ENCODE measurements around the gene CNTNAP2. TPM values are rescaled to one million over a fixed set of nuclear protein-coding genes. Genes with fewer than 3 reads are reported as not detected.

CNTNAP2 gene
- total RNA-seq, 4 donors from 2014 or later = 0.42 TPM; not detected in 3

GRCh38 chr7:146720195-146720594, 603.6 kb downstream of the CNTNAP2 start:
- H3K27ac ChIP-seq = no peak overlapping the region
- no peaks in the 10 kb centered on the region for H3K36me3 ChIP-seq
- no peaks in the 10 kb centered on the region for H3K9me3 ChIP-seq
- H3K27me3 ChIP-seq = no peaks in the 10 kb centered on the region
- WGBS, 2 donors = 35 to 54% methylated on average over 2 of the region's 2 CpGs
- TF ChIP-seq CTCF (IDR thresholded peaks at IDR 0.05) = no peak
- no peak for TF ChIP-seq EP300 (IDR thresholded peaks at IDR 0.05)
- TF ChIP-seq POLR2A (IDR thresholded peaks at IDR 0.05) = no peak
- H3K4me3 ChIP-seq = no peak overlapping the region
- no peaks in the 10 kb centered on the region for H3K4me1 ChIP-seq
- no peak for DNase-seq (ENCODE audit: low spot score in 2 of 2)

DNA sequence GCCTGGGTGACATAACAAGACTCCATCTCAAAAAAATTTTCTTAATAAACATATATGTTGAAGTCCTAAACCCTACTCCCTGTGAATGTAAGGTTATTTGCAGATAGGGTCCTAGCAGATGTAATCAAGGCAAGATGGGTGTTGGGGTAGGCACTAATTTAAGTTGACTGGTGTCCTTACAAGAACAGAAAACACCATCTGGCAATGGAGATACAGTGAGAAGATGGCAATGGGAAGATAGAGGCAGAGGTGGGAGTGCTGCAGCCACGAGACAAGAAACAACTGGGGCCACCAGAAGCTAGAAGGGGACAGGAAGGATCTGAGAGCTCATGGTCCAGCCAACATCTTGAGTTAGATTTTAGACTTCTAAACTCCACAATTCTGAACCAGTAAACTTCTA, 606.4 kb downstream of the CNTNAP2 start:
- no peak for TF ChIP-seq CTCF (IDR thresholded peaks at IDR 0.05)
- TF ChIP-seq POLR2A (IDR thresholded peaks at IDR 0.05) = no peak
- no peak for TF ChIP-seq EP300 (IDR thresholded peaks at IDR 0.05)
- no peaks in the 10 kb centered on the region for H3K27me3 ChIP-seq
- 68 to 84% methylated on average over 1 of the region's 1 CpG for WGBS, 2 donors
- no peaks in the 10 kb centered on the region for H3K36me3 ChIP-seq
- no peak overlapping the region for H3K27ac ChIP-seq
- no peaks in the 10 kb centered on the region for H3K4me1 ChIP-seq
- no peaks in the 10 kb centered on the region for H3K9me3 ChIP-seq
- no peak overlapping the region for H3K4me3 ChIP-seq
- DNase-seq (ENCODE audit: low spot score in 2 of 2) = no peak

DNA sequence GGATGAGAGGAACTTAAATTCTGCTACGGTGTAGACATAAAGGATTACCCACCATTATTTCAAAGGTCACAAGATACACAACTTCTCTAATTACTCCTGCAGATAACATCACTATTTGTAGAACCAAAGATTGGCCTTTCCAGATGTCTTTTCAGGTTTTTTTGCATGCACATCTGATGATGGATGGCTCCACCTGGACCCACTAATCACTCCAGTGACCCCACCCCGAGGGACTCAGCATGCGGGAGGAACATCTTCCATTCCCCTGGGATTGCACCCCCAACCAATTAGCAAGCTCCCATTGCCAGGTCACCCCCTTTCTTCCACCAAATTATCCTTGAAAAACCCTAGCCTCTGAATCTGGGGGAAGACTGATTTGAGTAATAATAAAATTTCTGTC, 608.9 kb downstream of the CNTNAP2 start:
- Histone ChIP-seq H3K27ac (no peak overlapping the region), H3K36me3 (no peaks in the 10 kb centered on the region), H3K9me3 (no peaks in the 10 kb centered on the region), H3K27me3 (no peaks in the 10 kb centered on the region), H3K4me1 (no peaks in the 10 kb centered on the region), H3K4me3 (no peak overlapping the region)
- no peak for DNase-seq (ENCODE audit: low spot score in 2 of 2)
- TF ChIP-seq EP300 (IDR thresholded peaks at IDR 0.05) = no peak
- no peak for TF ChIP-seq POLR2A (IDR thresholded peaks at IDR 0.05)
- 90 to 92% methylated on average over 3 of the region's 3 CpGs for WGBS, 2 donors

- Histone ChIP-seq H3K4me3 (no peak overlapping the region), H3K36me3 (no peaks in the 10 kb centered on the region), H3K27me3 (no peaks in the 10 kb centered on the region), H3K27ac (no peak overlapping the region), H3K9me3 (no peaks in the 10 kb centered on the region), H3K4me1 (no peaks in the 10 kb centered on the region)
- DNase-seq (ENCODE audit: low spot score in 2 of 2) = no peak
- 96% methylated on average over 5 of the region's 5 CpGs for WGBS, 2 donors
- no peak for TF ChIP-seq EP300 (IDR thresholded peaks at IDR 0.05)
- no peak for TF ChIP-seq POLR2A (IDR thresholded peaks at IDR 0.05)
- no peak for TF ChIP-seq CTCF (IDR thresholded peaks at IDR 0.05)
Observed at GRCh38 chr7:146728141-146728540, 611.5 kb downstream of the CNTNAP2 start.

GRCh38 chr7:146728611-146729010, 612.0 kb downstream of the CNTNAP2 start:
- Histone ChIP-seq H3K27ac (no peak overlapping the region), H3K4me3 (no peak overlapping the region), H3K4me1 (no peaks in the 10 kb centered on the region), H3K9me3 (no peaks in the 10 kb centered on the region), H3K36me3 (no peaks in the 10 kb centered on the region), H3K27me3 (no peaks in the 10 kb centered on the region)
- WGBS, 2 donors = 66 to 70% methylated on average over 4 of the region's 4 CpGs
- no peak for DNase-seq (ENCODE audit: low spot score in 2 of 2)
- TF ChIP-seq EP300 (IDR thresholded peaks at IDR 0.05) (no peak), CTCF (IDR thresholded peaks at IDR 0.05) (no peak), POLR2A (IDR thresholded peaks at IDR 0.05) (no peak)

DNA sequence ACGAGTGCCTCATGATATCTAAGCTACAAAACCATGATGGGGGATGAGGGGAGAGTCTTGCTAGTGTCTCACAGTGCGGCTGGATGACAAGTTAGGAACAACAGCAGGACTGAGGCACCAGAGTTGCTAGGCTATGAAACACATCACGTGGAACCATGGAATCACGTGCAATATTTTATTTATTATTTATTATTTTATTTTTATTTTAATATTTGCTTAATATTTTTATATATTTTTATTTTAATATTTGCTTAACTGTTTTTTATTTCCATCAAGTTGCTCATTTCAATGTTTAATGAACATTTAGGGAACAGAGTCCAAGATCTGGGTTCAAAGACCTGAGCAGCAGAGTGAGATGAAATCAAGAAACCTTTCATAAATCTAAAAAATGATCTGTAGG, 614.6 kb downstream of the CNTNAP2 start:
- H3K36me3 ChIP-seq = no peaks in the 10 kb centered on the region
- no peak for DNase-seq (ENCODE audit: low spot score in 2 of 2)
- H3K27ac ChIP-seq = no peak overlapping the region
- H3K4me3 ChIP-seq = no peak overlapping the region
- H3K9me3 ChIP-seq = no peaks in the 10 kb centered on the region
- H3K27me3 ChIP-seq = no peaks in the 10 kb centered on the region
- TF ChIP-seq POLR2A (IDR thresholded peaks at IDR 0.05) (no peak), EP300 (IDR thresholded peaks at IDR 0.05) (no peak), CTCF (IDR thresholded peaks at IDR 0.05) (no peak)
- WGBS, 2 donors = 89 to 93% methylated on average over 4 of the region's 4 CpGs
- H3K4me1 ChIP-seq = no peaks in the 10 kb centered on the region

All from tibial nerve (tissue), 4 donors.